Thyroid gland (tissue), 4 donors: ENCODE results near the gene DMRT1. TPM values are rescaled to one million over a fixed set of nuclear protein-coding genes. Genes with fewer than 3 reads are reported as not detected.

ENCODE experiments used
- DNase-seq, 2 donors: peaks; one replicate each; pipeline ENCODE4 v3.0.0-alpha.2; 2019
- H3K27ac ChIP-seq, 3 donors: fragments of 200-600 bp; sonication (generic); 1 replicate in 2 of 3; 2 replicates in 1 of 3; pipeline ENCODE4 v1.5.1; 2016 to 2019; ENCODE audit warnings: mild to moderate bottlenecking in 1 of 3, moderate library complexity in 1 of 3
- H3K27me3 ChIP-seq: fragments of 200-600 bp; sonication (generic); one replicate; pipeline ENCODE4 v1.5.1; 2019
- H3K36me3 ChIP-seq, 2 donors: fragments of 200-600 bp; sonication (generic); one replicate each; pipeline ENCODE4 v1.5.1; 2016 to 2019
- H3K4me1 ChIP-seq, 2 donors: fragments of 200-600 bp; sonication (generic); one replicate each; pipeline ENCODE4 v1.5.1; 2017 to 2019
- H3K4me3 ChIP-seq, 3 donors: fragments of 200-600 bp; sonication (generic); replicated peaks in 1 of 3; 1 replicate in 2 of 3; 2 replicates in 1 of 3; pipeline ENCODE4 v1.5.1; 2016; ENCODE audit warnings: mild to moderate bottlenecking in 1 of 3
- H3K9me3 ChIP-seq: fragments of 200-600 bp; sonication (generic); one replicate; pipeline ENCODE4 v1.5.1; 2017
- CTCF ChIP-seq, 6 experiments: fragments of 200-600 bp in 3 of 6; fragments of 450-650 bp in 3 of 6; sonication (generic) in 3 of 6; IDR thresholded peaks; one replicate each; pipeline ENCODE4 v1.5.1; 2016 to 2019; ENCODE audit warnings: antibody characterized with exemption in 6 of 6, mild to moderate bottlenecking in 2 of 6, inconsistent platforms in 1 of 6, moderate library complexity in 1 of 6
- POLR2A ChIP-seq, 2 donors: fragments of 450-650 bp; IDR thresholded peaks; one replicate each; pipeline ENCODE4 v1.6.1; 2017; ENCODE audit warnings: antibody characterized with exemption in 2 of 2, mild to moderate bottlenecking in 2 of 2, moderate library complexity in 1 of 2
- WGBS, 2 donors: methylation state at CpG; one replicate each; pipeline ENCODE4 v1.1.5; 2017; 5-methylcytosine and 5-hydroxymethylcytosine counted together
- intact Hi-C: fragments of 100-400 bp; cut with DNase I; formaldehyde crosslinking; loops from one replicate; pipeline ENCODE4 v1.15.1; 2023
- total RNA-seq, 4 donors: library from RNA; depleted of rRNA; stranded (reverse); fragments of >200 nt; gene quantifications; one replicate each; pipeline ENCODE4 v1.2.3, GENCODE V29; 2016

Gene DMRT1
- total RNA-seq, 4 donors from 2014 or later, result 0.33 to 2.0 (median 0.94) TPM; not detected in 1

- no peak for TF ChIP-seq CTCF (IDR thresholded peaks at IDR 0.05)
- no peak for TF ChIP-seq POLR2A (IDR thresholded peaks at IDR 0.05)
Measured at GRCh38 chr9:926976-927375, 85.5 kb downstream of the DMRT1 start.

GRCh38 chr9:928363-929042 is 87.0 kb downstream of the DMRT1 start:
- 87 to 95% methylated on average over 6 of the region's 6 CpGs for WGBS, 2 donors
- Histone ChIP-seq H3K4me3 (no peak overlapping the region), H3K27ac (no peak overlapping the region), H3K9me3 (no peaks in the 10 kb centered on the region), H3K36me3 (no peaks in the 10 kb centered on the region), H3K4me1 (peaks cover 3 to 10% of the 10 kb centered on the region in 2 donors), H3K27me3 (no peaks in the 10 kb centered on the region)
- intact Hi-C loops, result no loop called here
- TF ChIP-seq POLR2A (IDR thresholded peaks at IDR 0.05), result no peak
- peak in 2 of 6 experiments; percentile 13 to 37 for TF ChIP-seq CTCF (IDR thresholded peaks at IDR 0.05)
- DNase-seq, result no peak

More at GRCh38 chr9:926976-927375, 85.5 kb downstream of the DMRT1 start:
- Histone ChIP-seq H3K9me3 (no peaks in the 10 kb centered on the region), H3K27ac (peak overlapping the region in 2 of 3 donors; percentile 62 to 63), H3K27me3 (no peaks in the 10 kb centered on the region), H3K4me3 (no peak overlapping the region), H3K4me1 (peaks cover 3 to 10% of the 10 kb centered on the region in 2 donors), H3K36me3 (no peaks in the 10 kb centered on the region)
- intact Hi-C loops, result no loop called here
- WGBS, 2 donors, result 29 to 56% methylated on average over 8 of the region's 8 CpGs
- DNase-seq, result peak; percentile 66 to 76

- H3K27ac ChIP-seq, result no peak overlapping the region
- H3K27me3 ChIP-seq, result no peaks in the 10 kb centered on the region
- 85 to 91% methylated on average over 4 of the region's 4 CpGs for WGBS, 2 donors
- no peak for TF ChIP-seq CTCF (IDR thresholded peaks at IDR 0.05)
- TF ChIP-seq POLR2A (IDR thresholded peaks at IDR 0.05), result no peak
- H3K9me3 ChIP-seq, result no peaks in the 10 kb centered on the region
- H3K4me3 ChIP-seq, result no peak overlapping the region
- DNase-seq, result no peak
- H3K36me3 ChIP-seq, result no peaks in the 10 kb centered on the region
- peaks cover 3 to 10% of the 10 kb centered on the region in 2 donors for H3K4me1 ChIP-seq
- intact Hi-C loops, result no loop called here
Measured at GRCh38 chr9:929719-930118, 88.2 kb downstream of the DMRT1 start.

- no peaks in the 10 kb centered on the region for H3K36me3 ChIP-seq
- no peak overlapping the region for H3K4me3 ChIP-seq
- peaks cover 9 to 12% of the 10 kb centered on the region in 2 donors for H3K4me1 ChIP-seq
- H3K9me3 ChIP-seq, result no peaks in the 10 kb centered on the region
- WGBS, 2 donors, result 91 to 93% methylated on average over 4 of the region's 4 CpGs
- TF ChIP-seq CTCF (IDR thresholded peaks at IDR 0.05) (no peak), POLR2A (IDR thresholded peaks at IDR 0.05) (no peak)
- no peak overlapping the region for H3K27ac ChIP-seq
- H3K27me3 ChIP-seq, result no peaks in the 10 kb centered on the region
- no peak for DNase-seq
- intact Hi-C loops, result no loop called here
Measured at GRCh38 chr9:933356-933755, 91.9 kb downstream of the DMRT1 start.

- Histone ChIP-seq H3K27ac (peak overlapping the region in 2 of 3 donors; percentile 60 to 85), H3K4me1 (peaks cover 9 to 12% of the 10 kb centered on the region in 2 donors), H3K9me3 (no peaks in the 10 kb centered on the region), H3K27me3 (no peaks in the 10 kb centered on the region), H3K4me3 (no peak overlapping the region), H3K36me3 (no peaks in the 10 kb centered on the region)
- TF ChIP-seq POLR2A (IDR thresholded peaks at IDR 0.05) (peak in 1 of 2 donors; percentile 54), CTCF (IDR thresholded peaks at IDR 0.05) (no peak)
- intact Hi-C loops, result no loop called here
- DNase-seq, result peak; percentile 47 to 54
- WGBS, 2 donors, result 6 to 37% methylated on average over 9 to 10 of the region's 10 CpGs
Measured at GRCh38 chr9:935348-935965, 94.0 kb downstream of the DMRT1 start.
